Activated B cell treated with CpG ODN at 0.5 μM for 24 hours (primary cell): Measurements from ENCODE around the gene RASL10B. TPM values are rescaled to one million over a fixed set of nuclear protein-coding genes. Genes with fewer than 3 reads are reported as not detected.

ENCODE experiments used
- ATAC-seq: fragments of 200-7000 bp; cut with Tn5 transposase; one replicate; pipeline ENCODE4 v1.10.0; 2021; ENCODE audit warnings: low read depth, mild to moderate bottlenecking, moderate library complexity
- CTCF ChIA-PET: fragments of 350-600 bp; sonication (Branson Sonifier 250); formaldehyde crosslinking; loops from one replicate; lab custom pipeline; 2021; ENCODE audit warnings: antibody characterized with exemption; lab: Charles Lee
- POLR2A ChIA-PET: fragments of 350-600 bp; sonication (Branson Sonifier 250); formaldehyde crosslinking; loops from one replicate; lab custom pipeline; 2021; ENCODE audit warnings: antibody characterized with exemption; lab: Charles Lee
- DNase-seq: peaks from one replicate; pipeline ENCODE4 v3.0.0; 2022
- H3K27ac Mint-ChIP-seq: one replicate; pipeline ENCODE4 v1.8.0; 2020; ENCODE audit warnings: mixed read lengths
- H3K27me3 Mint-ChIP-seq: one replicate; pipeline ENCODE4 v1.8.0; 2021; ENCODE audit warnings: mixed read lengths
- H3K36me3 Mint-ChIP-seq: one replicate; pipeline ENCODE4 v1.8.0; 2021; ENCODE audit warnings: low read depth, mixed read lengths
- H3K4me1 Mint-ChIP-seq: one replicate; pipeline ENCODE4 v1.8.0; 2021; ENCODE audit warnings: mixed read lengths
- H3K4me3 Mint-ChIP-seq: one replicate; pipeline ENCODE4 v1.8.0; 2020; ENCODE audit warnings: mild to moderate bottlenecking, mixed read lengths
- H3K9me3 Mint-ChIP-seq: one replicate; pipeline ENCODE4 v1.8.0; 2020; ENCODE audit warnings: mixed read lengths
- intact Hi-C: fragments of 100-400 bp; cut with micrococcal nuclease; formaldehyde crosslinking; loops from one replicate; pipeline ENCODE4 v1.15.1; 2024
- total RNA-seq: library from RNA; stranded (reverse); gene quantifications from 2 replicates; pipeline ENCODE4 v1.2.3, GENCODE V29; 2022
- TF ChIP-seq, protein P1 (sequence below): fragments of 200-600 bp; IDR thresholded peaks from one replicate; pipeline ENCODE4 v1.8.0; 2022; ENCODE audit warnings: antibody characterized with exemption, mild to moderate bottlenecking

The RASL10B gene
- total RNA-seq, 1 donor from 2014 or later: 0.31 TPM

DNA sequence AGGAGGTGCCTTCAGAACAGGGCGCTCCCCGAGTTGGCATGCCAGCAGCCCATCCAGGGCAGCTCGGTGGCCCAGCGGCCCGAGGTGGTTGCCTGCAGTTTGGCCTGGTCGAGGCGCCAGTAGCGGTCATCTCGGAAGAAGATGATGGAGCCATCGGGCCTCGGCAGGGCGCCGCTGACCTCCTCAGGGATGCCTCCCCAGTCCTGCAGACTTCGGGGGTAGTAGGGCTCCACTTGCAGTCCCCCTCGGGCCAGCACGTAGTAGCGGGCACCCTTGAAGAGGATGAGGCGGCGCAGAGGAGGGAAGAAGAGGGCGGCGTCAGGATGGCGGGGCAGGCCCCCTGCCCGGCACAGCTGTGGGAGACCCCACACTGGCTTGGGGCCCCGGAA is 35.0 kb downstream of the RASL10B start:
- peaks cover 9% of the 10 kb centered on the region for H3K4me1 Mint-ChIP-seq
- no peak for DNase-seq
- H3K36me3 Mint-ChIP-seq: peaks cover 1% of the 10 kb centered on the region
- intact Hi-C loops: no loop called here
- CTCF ChIA-PET: interaction anchor here (1.0 to 3.3 kb wide), 3 partner anchors 38 to 42 kb away, joined by 3 to 22 read pairs (median 6); partner anchors contain the start of gene TAF15
- no peak overlapping the region for H3K27ac Mint-ChIP-seq
- no peak for ATAC-seq
- POLR2A ChIA-PET: interaction anchor here (1.2 to 6.7 kb wide), 2 partner anchors 39 to 43 kb away, joined by 3 to 121 read pairs; partner anchors contain the start of gene TAF15
- H3K27me3 Mint-ChIP-seq: peaks cover 4% of the 10 kb centered on the region
- H3K4me3 Mint-ChIP-seq: no peak overlapping the region
- TF ChIP-seq, protein P1, sequence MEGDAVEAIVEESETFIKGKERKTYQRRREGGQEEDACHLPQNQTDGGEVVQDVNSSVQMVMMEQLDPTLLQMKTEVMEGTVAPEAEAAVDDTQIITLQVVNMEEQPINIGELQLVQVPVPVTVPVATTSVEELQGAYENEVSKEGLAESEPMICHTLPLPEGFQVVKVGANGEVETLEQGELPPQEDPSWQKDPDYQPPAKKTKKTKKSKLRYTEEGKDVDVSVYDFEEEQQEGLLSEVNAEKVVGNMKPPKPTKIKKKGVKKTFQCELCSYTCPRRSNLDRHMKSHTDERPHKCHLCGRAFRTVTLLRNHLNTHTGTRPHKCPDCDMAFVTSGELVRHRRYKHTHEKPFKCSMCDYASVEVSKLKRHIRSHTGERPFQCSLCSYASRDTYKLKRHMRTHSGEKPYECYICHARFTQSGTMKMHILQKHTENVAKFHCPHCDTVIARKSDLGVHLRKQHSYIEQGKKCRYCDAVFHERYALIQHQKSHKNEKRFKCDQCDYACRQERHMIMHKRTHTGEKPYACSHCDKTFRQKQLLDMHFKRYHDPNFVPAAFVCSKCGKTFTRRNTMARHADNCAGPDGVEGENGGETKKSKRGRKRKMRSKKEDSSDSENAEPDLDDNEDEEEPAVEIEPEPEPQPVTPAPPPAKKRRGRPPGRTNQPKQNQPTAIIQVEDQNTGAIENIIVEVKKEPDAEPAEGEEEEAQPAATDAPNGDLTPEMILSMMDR: no peak
- no peaks in the 10 kb centered on the region for H3K9me3 Mint-ChIP-seq

GRCh38 chr17:35766903-35767510 is 35.6 kb downstream of the RASL10B start:
- intact Hi-C loops: no loop called here
- no peak for DNase-seq

DNA sequence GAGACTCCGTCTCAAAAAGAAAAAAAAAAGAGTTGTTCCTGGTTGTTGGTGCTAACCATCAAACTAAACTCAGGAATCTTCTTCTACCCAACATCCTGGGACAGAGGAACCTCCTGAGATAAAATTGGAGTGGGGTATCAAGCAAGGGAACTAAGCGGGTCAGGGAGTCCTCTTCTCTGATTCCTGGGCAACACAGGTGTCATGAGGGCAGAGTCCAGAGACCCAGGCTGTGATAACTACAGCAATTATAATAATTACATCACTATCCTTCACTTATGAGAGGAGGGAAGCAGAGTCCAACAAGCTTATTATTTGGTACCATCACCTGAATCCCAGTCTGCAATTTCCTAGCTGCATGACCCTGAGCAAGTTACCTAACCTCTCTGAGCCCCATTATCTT is 37.4 kb downstream of the RASL10B start:
- Mint-ChIP-seq H3K4me1 (peaks cover 9% of the 10 kb centered on the region), H3K9me3 (no peaks in the 10 kb centered on the region), H3K36me3 (peaks cover 1% of the 10 kb centered on the region), H3K27ac (no peak overlapping the region), H3K27me3 (peaks cover 14% of the 10 kb centered on the region), H3K4me3 (no peak overlapping the region)
- CTCF ChIA-PET: interaction anchor here (3.3 kb wide), 1 partner anchor 39 kb away, joined by 22 read pairs; the partner anchor contains the start of gene TAF15
- POLR2A ChIA-PET: no interaction called here
- TF ChIP-seq, protein P1: no peak
- ATAC-seq: no peak
- intact Hi-C loops: no loop called here
- DNase-seq: no peak

More at GRCh38 chr17:35766903-35767510, 35.6 kb downstream of the RASL10B start:
- H3K27ac Mint-ChIP-seq: no peak overlapping the region
- POLR2A ChIA-PET: interaction anchor here (1.2 to 6.7 kb wide), 2 partner anchors 39 to 42 kb away, joined by 3 to 121 read pairs; partner anchors contain the start of gene TAF15
- peaks cover 9% of the 10 kb centered on the region for H3K4me1 Mint-ChIP-seq
- peaks cover 1% of the 10 kb centered on the region for H3K36me3 Mint-ChIP-seq
- H3K4me3 Mint-ChIP-seq: no peak overlapping the region
- no peak for ATAC-seq
- peaks cover 5% of the 10 kb centered on the region for H3K27me3 Mint-ChIP-seq
- TF ChIP-seq, protein P1: no peak
- no peaks in the 10 kb centered on the region for H3K9me3 Mint-ChIP-seq
- CTCF ChIA-PET: interaction anchor here (0.7 to 3.3 kb wide), 4 partner anchors 37 to 50 kb away, joined by 3 to 22 read pairs (median 5); partner anchors contain the start of gene TAF15

DNA sequence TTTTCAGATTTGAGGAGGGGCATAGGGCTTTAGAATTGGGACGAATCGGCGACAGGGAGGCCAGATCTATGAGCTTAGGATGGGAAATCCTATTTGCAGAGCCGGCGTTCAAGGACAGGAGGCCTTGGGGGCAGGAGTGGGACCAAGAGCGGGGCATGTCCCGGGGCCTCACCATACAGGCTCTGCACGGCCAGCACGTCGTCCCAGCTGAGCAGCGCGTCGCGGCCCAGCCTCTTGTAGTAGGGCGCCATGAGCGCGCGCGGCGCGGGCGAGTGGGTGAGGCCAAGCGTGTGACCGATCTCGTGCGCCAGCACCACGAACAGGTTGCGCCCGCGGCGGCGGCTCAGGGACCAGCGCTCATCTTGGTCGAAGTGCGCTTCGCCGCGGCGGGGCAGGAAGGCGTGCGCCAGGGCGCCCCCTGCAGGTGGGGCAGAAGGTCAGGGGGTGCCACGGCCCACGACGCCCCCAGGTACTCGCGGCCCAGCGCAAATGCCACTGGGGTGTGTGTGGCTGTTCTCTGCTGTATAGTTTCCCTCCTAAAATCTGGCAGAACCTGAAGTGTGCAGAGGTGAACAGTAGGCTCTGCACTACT is 38.6 kb downstream of the RASL10B start:
- no peaks in the 10 kb centered on the region for H3K9me3 Mint-ChIP-seq
- ChIA-PET POLR2A (no interaction called here), CTCF (no interaction called here)
- DNase-seq: no peak
- H3K4me1 Mint-ChIP-seq: peaks cover 1% of the 10 kb centered on the region
- no peak overlapping the region for H3K4me3 Mint-ChIP-seq
- no peak overlapping the region for H3K27ac Mint-ChIP-seq
- no peaks in the 10 kb centered on the region for H3K36me3 Mint-ChIP-seq
- no peak for ATAC-seq
- TF ChIP-seq, protein P1: no peak
- intact Hi-C loops: no loop called here
- peaks cover 17% of the 10 kb centered on the region for H3K27me3 Mint-ChIP-seq

GRCh38 chr17:35773129-35773528 is 41.7 kb downstream of the RASL10B start:
- ChIA-PET POLR2A (interaction anchor here (1.0 kb wide), 1 partner anchor 36 kb away, joined by 3 read pairs; the partner anchor contains the start of gene TAF15), CTCF (no interaction called here)
- ATAC-seq: no peak
- Mint-ChIP-seq H3K36me3 (no peaks in the 10 kb centered on the region), H3K4me1 (no peaks in the 10 kb centered on the region), H3K9me3 (no peaks in the 10 kb centered on the region), H3K27ac (no peak overlapping the region), H3K27me3 (peaks cover 19% of the 10 kb centered on the region), H3K4me3 (no peak overlapping the region)
- TF ChIP-seq, protein P1: no peak
- intact Hi-C loops: no loop called here
- no peak for DNase-seq
